Gastroesophageal sphincter (tissue), 4 donors: ENCODE data around the gene ATRAID. TPM values are rescaled to one million over a fixed set of nuclear protein-coding genes. Genes with fewer than 3 reads are reported as not detected.

Experiments used
- ATAC-seq: fragments of 150-250 bp; one replicate; pipeline ENCODE4 v1.9.1; 2016; ENCODE audit warnings: mild to moderate bottlenecking, moderate library complexity
- H3K27ac ChIP-seq, 4 donors: fragments of 200-600 bp; sonication (generic) in 3 of 4; 1 replicate in 3 of 4; 2 replicates in 1 of 4; pipeline ENCODE4 v1.5.1; 2016 to 2019
- H3K27me3 ChIP-seq: fragments of 200-600 bp; sonication (generic); one replicate; pipeline ENCODE4 v1.5.1; 2019
- H3K36me3 ChIP-seq, 2 donors: fragments of 200-600 bp; sonication (generic); one replicate each; pipeline ENCODE4 v1.5.1; 2019; ENCODE audit warnings: control low read depth in 1 of 2
- H3K4me1 ChIP-seq, 3 donors: fragments of 200-600 bp; sonication (generic); 1 replicate in 2 of 3; 2 replicates in 1 of 3; pipeline ENCODE4 v1.5.1; 2016 to 2019; ENCODE audit warnings: control low read depth in 2 of 3
- H3K4me3 ChIP-seq, 2 donors: fragments of 200-600 bp; sonication (generic); one replicate each; pipeline ENCODE4 v1.5.1; 2019; ENCODE audit warnings: mild to moderate bottlenecking in 1 of 2, moderate library complexity in 1 of 2
- H3K9me3 ChIP-seq, 3 donors: fragments of 200-600 bp; sonication (generic); one replicate each; pipeline ENCODE4 v1.5.1; 2017 to 2019; ENCODE audit warnings: control low read depth in 2 of 3
- CTCF ChIP-seq, 4 experiments: fragments of 200-600 bp in 2 of 4; fragments of 450-650 bp in 2 of 4; sonication (generic) in 1 of 4; IDR thresholded peaks; one replicate each; pipeline ENCODE4 v1.5.1; 2017 to 2019; ENCODE audit warnings: antibody characterized with exemption in 4 of 4, mild to moderate bottlenecking in 2 of 4, moderate library complexity in 2 of 4
- EP300 ChIP-seq: sonication (generic); formaldehyde crosslinking; IDR thresholded peaks from one replicate; pipeline ENCODE4 v1.6.1; 2017; ENCODE audit warnings: antibody characterized with exemption, mild to moderate bottlenecking
- POLR2A ChIP-seq, 2 donors: fragments of 450-650 bp; IDR thresholded peaks; one replicate each; pipeline ENCODE4 v1.6.1; 2017; ENCODE audit warnings: antibody characterized with exemption in 2 of 2, mild to moderate bottlenecking in 2 of 2, moderate library complexity in 1 of 2
- POLR2AphosphoS5 ChIP-seq: sonication (generic); formaldehyde crosslinking; IDR thresholded peaks from one replicate; pipeline ENCODE4 v1.6.1; 2017; ENCODE audit warnings: antibody characterized with exemption
- WGBS, 2 donors: methylation state at CpG; one replicate each; pipeline ENCODE4 v1.1.5; 2018; ENCODE audit warnings: low coverage in 1 of 2; 5-methylcytosine and 5-hydroxymethylcytosine counted together
- total RNA-seq, 4 donors: library from RNA; depleted of rRNA; stranded (reverse); fragments of >200 nt; gene quantifications; one replicate each; pipeline ENCODE4 v1.1.0, GENCODE V29; 2016

ATRAID gene
- total RNA-seq, 4 donors from 2014 or later = 124 to 147 (median 129) TPM

GRCh38 chr2:27177441-27178351, 34.1 kb upstream of the ATRAID start:
- no peaks in the 10 kb centered on the region for H3K9me3 ChIP-seq
- H3K27me3 ChIP-seq = peaks cover 50% of the 10 kb centered on the region
- no peak for ATAC-seq
- no peak overlapping the region for H3K4me3 ChIP-seq
- H3K27ac ChIP-seq = no peak overlapping the region
- TF ChIP-seq POLR2AphosphoS5 (no peak), POLR2A (IDR thresholded peaks at IDR 0.05) (no peak), EP300 (no peak), CTCF (IDR thresholded peaks at IDR 0.05) (no peak)
- H3K4me1 ChIP-seq = no peaks in the 10 kb centered on the region
- H3K36me3 ChIP-seq = no peaks in the 10 kb centered on the region
- 79% methylated on average over 6 to 15 of the region's 15 CpGs for WGBS, 2 donors

GRCh38 chr2:27178469-27178868, 33.4 kb upstream of the ATRAID start:
- no peak overlapping the region for H3K27ac ChIP-seq
- TF ChIP-seq POLR2A (IDR thresholded peaks at IDR 0.05) (no peak), POLR2AphosphoS5 (no peak), CTCF (IDR thresholded peaks at IDR 0.05) (no peak), EP300 (no peak)
- no peaks in the 10 kb centered on the region for H3K4me1 ChIP-seq
- ATAC-seq = no peak
- 83 to 94% methylated on average over 3 of the region's 3 CpGs for WGBS, 2 donors
- H3K27me3 ChIP-seq = peaks cover 45% of the 10 kb centered on the region
- H3K36me3 ChIP-seq = no peaks in the 10 kb centered on the region
- no peaks in the 10 kb centered on the region for H3K9me3 ChIP-seq
- no peak overlapping the region for H3K4me3 ChIP-seq

GRCh38 chr2:27179344-27180000, 32.4 kb upstream of the ATRAID start:
- ATAC-seq = no peak
- Histone ChIP-seq H3K9me3 (no peaks in the 10 kb centered on the region), H3K36me3 (no peaks in the 10 kb centered on the region), H3K4me1 (no peaks in the 10 kb centered on the region), H3K27ac (no peak overlapping the region), H3K4me3 (no peak overlapping the region), H3K27me3 (peaks cover 45% of the 10 kb centered on the region)
- no peak for TF ChIP-seq CTCF (IDR thresholded peaks at IDR 0.05)
- TF ChIP-seq POLR2A (IDR thresholded peaks at IDR 0.05) = no peak
- no peak for TF ChIP-seq POLR2AphosphoS5
- TF ChIP-seq EP300 = no peak
- 63 to 67% methylated on average over 1 to 3 of the region's 3 CpGs for WGBS, 2 donors

- no peak overlapping the region for H3K27ac ChIP-seq
These were observed 29.5 kb upstream of the ATRAID start for GRCh38 chr2:27182346-27182745.

More at GRCh38 chr2:27182346-27182745, 29.5 kb upstream of the ATRAID start:
- Histone ChIP-seq H3K4me3 (no peak overlapping the region), H3K9me3 (no peaks in the 10 kb centered on the region), H3K27me3 (peaks cover 28% of the 10 kb centered on the region), H3K36me3 (no peaks in the 10 kb centered on the region), H3K4me1 (peaks cover 0 to 14% (median 0%) of the 10 kb centered on the region in 3 donors)
- ATAC-seq = no peak
- 59 to 80% methylated on average over 3 to 4 of the region's 4 CpGs for WGBS, 2 donors
- TF ChIP-seq POLR2A (IDR thresholded peaks at IDR 0.05) (no peak), POLR2AphosphoS5 (no peak), EP300 (no peak), CTCF (IDR thresholded peaks at IDR 0.05) (no peak)
